HG03439 (cell line): ENCODE data around the gene RCAN3.
"Not testable (repeated sequence)": the region's sequence is repeated elsewhere in the genome, so short reads cannot be mapped to it uniquely, and the experiment has no call there.

Experiments used
- ATAC-seq: cut with Tn5 transposase; IDR thresholded peaks from one replicate; pipeline ENCODE4 v1.9.1; 2021; ENCODE audit warnings: mild to moderate bottlenecking, moderate library complexity; ENCODE audit not compliant: unreplicated experiment

RCAN3 gene

GRCh38 chr1:24502709-24503058 is at the start of gene RCAN3:
Gene RCAN3, plus strand, starts transcription at chr1:24502836. Its CDS starts 11,537 bp downstream, at chr1:24514373.
- ATAC-seq = peak; percentile 82

- no peak for ATAC-seq
These were observed 49.6 kb upstream of the RCAN3 start for GRCh38 chr1:24452922-24453485.

GRCh38 chr1:24454673-24455072 is 48.0 kb upstream of the RCAN3 start:
- no peak for ATAC-seq

- ATAC-seq = no peak
These were observed 47.4 kb upstream of the RCAN3 start for GRCh38 chr1:24455272-24455671.

GRCh38 chr1:24457866-24458265 is 44.8 kb upstream of the RCAN3 start:
- ATAC-seq = no peak

- ATAC-seq = no peak
These were observed 42.9 kb upstream of the RCAN3 start for GRCh38 chr1:24459551-24460266.

GRCh38 chr1:24462128-24462527 is 40.5 kb upstream of the RCAN3 start:
- not testable (repeated sequence) for ATAC-seq

- no peak for ATAC-seq
These were observed 38.6 kb upstream of the RCAN3 start for GRCh38 chr1:24463776-24464735.

- ATAC-seq = no peak
These were observed 37.5 kb upstream of the RCAN3 start for GRCh38 chr1:24465099-24465498.

- no peak for ATAC-seq
These were observed 37.0 kb upstream of the RCAN3 start for GRCh38 chr1:24465638-24466037.

GRCh38 chr1:24468685-24469316 is 33.8 kb upstream of the RCAN3 start:
- no peak for ATAC-seq

- ATAC-seq = no peak
These were observed 32.0 kb upstream of the RCAN3 start for GRCh38 chr1:24470592-24470991.

GRCh38 chr1:24472527-24473251 is 29.9 kb upstream of the RCAN3 start:
- no peak for ATAC-seq

- no peak for ATAC-seq
These were observed 28.4 kb upstream of the RCAN3 start for GRCh38 chr1:24474193-24474592.

GRCh38 chr1:24475700-24476099 is 26.9 kb upstream of the RCAN3 start:
- ATAC-seq = no peak

- ATAC-seq = no peak
These were observed 26.1 kb upstream of the RCAN3 start for GRCh38 chr1:24476571-24476970.

GRCh38 chr1:24477309-24477708 is 25.3 kb upstream of the RCAN3 start:
- no peak for ATAC-seq

GRCh38 chr1:24481101-24481500 is 21.5 kb upstream of the RCAN3 start:
- ATAC-seq = no peak

GRCh38 chr1:24481843-24482610 is 20.6 kb upstream of the RCAN3 start:
- no peak for ATAC-seq

GRCh38 chr1:24483441-24483840 is 19.2 kb upstream of the RCAN3 start:
- ATAC-seq = no peak
